Measurements from ENCODE around the gene PI16. TPM values are rescaled to one million over a fixed set of nuclear protein-coding genes. Genes with fewer than 3 reads are reported as not detected.

The PI16 gene
- total RNA-seq, 4 donors from 2014 or later, result 44.8 to 64.3 (median 56.9) TPM

- no peaks in the 10 kb centered on the region for H3K9me3 ChIP-seq
- H3K4me3 ChIP-seq, result no peak overlapping the region
- peaks cover 6 to 58% (median 21%) of the 10 kb centered on the region in 4 donors for H3K4me1 ChIP-seq
- DNase-seq (ENCODE audit: extremely low spot score), result no peak
- 81% methylated on average over 9 of the region's 17 CpGs for WGBS
- H3K36me3 ChIP-seq, result peaks cover 84 to 93% (median 89%) of the 10 kb centered on the region in 4 donors
- no peaks in the 10 kb centered on the region for H3K27me3 ChIP-seq
- no peak overlapping the region for H3K27ac ChIP-seq (replicated peaks in 1 of 4)
- intact Hi-C loops (cut with DNase I), result no loop called here
- TF ChIP-seq POLR2A (IDR thresholded peaks at IDR 0.05; ENCODE audit: low read depth), result no peak
- TF ChIP-seq CTCF (IDR thresholded peaks at IDR 0.05), result no peak
- no peak for TF ChIP-seq EP300 (IDR thresholded peaks at IDR 0.05)
- no peak for TF ChIP-seq POLR2AphosphoS5 (IDR thresholded peaks at IDR 0.05)
These were observed 15.7 kb downstream of the PI16 start for GRCh38 chr6:36969988-36970891.

- Histone ChIP-seq H3K27me3 (no peaks in the 10 kb centered on the region), H3K9me3 (no peaks in the 10 kb centered on the region), H3K4me3 (no peak overlapping the region), H3K27ac (replicated peaks in 1 of 4) (no peak overlapping the region), H3K36me3 (peaks cover 93 to 100% (median 99%) of the 10 kb centered on the region in 4 donors), H3K4me1 (peaks cover 6 to 67% (median 23%) of the 10 kb centered on the region in 4 donors)
- no peak for DNase-seq (ENCODE audit: extremely low spot score)
- TF ChIP-seq CTCF (IDR thresholded peaks at IDR 0.05) (no peak), POLR2AphosphoS5 (IDR thresholded peaks at IDR 0.05) (no peak), EP300 (IDR thresholded peaks at IDR 0.05) (no peak), POLR2A (IDR thresholded peaks at IDR 0.05; ENCODE audit: low read depth) (no peak)
- WGBS, result 86% methylated on average over 16 of the region's 17 CpGs
- intact Hi-C loops (cut with DNase I), result no loop called here
These were observed 16.6 kb downstream of the PI16 start for GRCh38 chr6:36970892-36971842.

GRCh38 chr6:36971921-36972673 lies 17.6 kb downstream of the PI16 start:
- intact Hi-C loops (cut with DNase I), result no loop called here
- no peak overlapping the region for H3K27ac ChIP-seq (replicated peaks in 1 of 4)
- DNase-seq (ENCODE audit: extremely low spot score), result no peak
- no peaks in the 10 kb centered on the region for H3K9me3 ChIP-seq
- no peak overlapping the region for H3K4me3 ChIP-seq
- 75% methylated on average over 13 of the region's 14 CpGs for WGBS
- H3K27me3 ChIP-seq, result no peaks in the 10 kb centered on the region
- peaks cover 100% of the 10 kb centered on the region in 4 donors for H3K36me3 ChIP-seq
- H3K4me1 ChIP-seq, result peaks cover 6 to 77% (median 25%) of the 10 kb centered on the region in 4 donors
- TF ChIP-seq EP300 (IDR thresholded peaks at IDR 0.05) (no peak), CTCF (IDR thresholded peaks at IDR 0.05) (no peak), POLR2A (IDR thresholded peaks at IDR 0.05; ENCODE audit: low read depth) (no peak), POLR2AphosphoS5 (IDR thresholded peaks at IDR 0.05) (no peak)

GRCh38 chr6:36973190-36973589 lies 18.7 kb downstream of the PI16 start:
- no peak overlapping the region for H3K27ac ChIP-seq (replicated peaks in 1 of 4)

More at GRCh38 chr6:36973190-36973589, 18.7 kb downstream of the PI16 start:
- Histone ChIP-seq H3K9me3 (no peaks in the 10 kb centered on the region), H3K27me3 (no peaks in the 10 kb centered on the region), H3K36me3 (peaks cover 100% of the 10 kb centered on the region in 4 donors), H3K4me1 (peaks cover 13 to 82% (median 26%) of the 10 kb centered on the region in 4 donors), H3K4me3 (no peak overlapping the region)
- TF ChIP-seq CTCF (IDR thresholded peaks at IDR 0.05) (no peak), EP300 (IDR thresholded peaks at IDR 0.05) (no peak)
- DNase-seq (ENCODE audit: extremely low spot score), result no peak
- WGBS, result 92% methylated on average over 1 of the region's 1 CpG
- intact Hi-C loops (cut with DNase I), result no loop called here
